Activated CD8-positive, alpha-beta T cell treated with anti-CD3 and anti-CD28 coated beads, Interleukin-2, amount 10 ng/mL, durations not matched to agents 7 days and 5 days (primary cell): Measurements from ENCODE around the gene NELL1. TPM values are rescaled to one million over a fixed set of nuclear protein-coding genes. Genes with fewer than 3 reads are reported as not detected.

Experiments
- ATAC-seq: fragments of 150-1000 bp; cut with Tn5 transposase; one replicate; pipeline ENCODE4 v1.10.0; 2021; ENCODE audit warnings: moderate library complexity
- CTCF ChIA-PET: fragments of 350-600 bp; sonication (Branson Sonifier 250); formaldehyde crosslinking; loops from one replicate; lab custom pipeline; 2021; ENCODE audit warnings: antibody characterized with exemption; lab: Charles Lee
- POLR2A ChIA-PET: fragments of 350-600 bp; sonication (Branson Sonifier 250); formaldehyde crosslinking; loops from one replicate; lab custom pipeline; 2021; ENCODE audit warnings: antibody characterized with exemption; lab: Charles Lee
- DNase-seq: peaks from one replicate; pipeline ENCODE4 v3.0.0-alpha.2; 2020
- H3K27ac Mint-ChIP-seq: one replicate; pipeline ENCODE4 v1.8.0; 2021; ENCODE audit warnings: mild to moderate bottlenecking, mixed read lengths
- H3K27me3 Mint-ChIP-seq: one replicate; pipeline ENCODE4 v1.8.0; 2021; ENCODE audit warnings: low read depth, mixed read lengths
- H3K36me3 Mint-ChIP-seq: one replicate; pipeline ENCODE4 v1.8.0; 2021; ENCODE audit warnings: low read depth, mixed read lengths
- H3K4me1 Mint-ChIP-seq: one replicate; pipeline ENCODE4 v1.8.0; 2021; ENCODE audit warnings: low read depth, mixed read lengths
- H3K4me3 Mint-ChIP-seq: one replicate; pipeline ENCODE4 v1.8.0; 2021; ENCODE audit warnings: mild to moderate bottlenecking, mixed read lengths
- H3K9me3 Mint-ChIP-seq: one replicate; pipeline ENCODE4 v1.8.0; 2022; ENCODE audit warnings: mixed read lengths; ENCODE audit not compliant: insufficient read depth
- total RNA-seq, 2 experiments: library from RNA; stranded (reverse); gene quantifications; one replicate each; pipeline ENCODE4 v1.2.3, GENCODE V29; 2021

Gene NELL1
- total RNA-seq, 2 experiments from 2014 or later: not detected

DNA sequence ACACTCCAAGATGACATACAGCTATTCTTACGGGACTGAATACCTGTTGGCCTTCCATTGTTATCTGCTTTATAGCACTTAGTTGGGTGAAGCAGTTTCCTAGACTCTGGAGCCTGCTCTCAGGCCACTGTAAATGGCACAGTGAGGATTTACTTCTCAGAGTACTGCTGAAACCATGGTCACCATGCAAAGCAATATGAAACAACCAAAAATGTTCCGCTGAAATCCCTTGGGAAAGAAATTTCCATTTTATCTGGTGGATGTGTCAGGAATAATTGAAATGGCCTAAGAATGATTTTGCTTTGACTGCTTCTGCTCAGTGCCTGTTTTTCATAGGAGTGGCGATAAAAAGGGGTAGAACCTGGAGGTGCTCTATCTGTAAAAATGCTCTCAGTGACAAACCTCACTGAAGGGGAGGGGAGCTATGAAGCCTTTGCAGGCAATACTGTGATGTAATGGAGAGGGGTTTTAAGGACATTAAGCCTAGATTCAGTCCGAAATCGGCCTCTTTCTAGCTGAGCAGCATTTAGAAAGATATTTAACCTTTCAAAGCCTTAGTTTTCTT lies 871.9 kb downstream of the NELL1 start:
- H3K27ac Mint-ChIP-seq: no peak overlapping the region
- ChIA-PET CTCF (no interaction called here), POLR2A (no interaction called here)
- no peak overlapping the region for H3K4me3 Mint-ChIP-seq
- no peaks in the 10 kb centered on the region for H3K4me1 Mint-ChIP-seq
- no peaks in the 10 kb centered on the region for H3K36me3 Mint-ChIP-seq
- ATAC-seq (no peak), DNase-seq (no peak)
- no peaks in the 10 kb centered on the region for H3K9me3 Mint-ChIP-seq
- no peaks in the 10 kb centered on the region for H3K27me3 Mint-ChIP-seq

DNA sequence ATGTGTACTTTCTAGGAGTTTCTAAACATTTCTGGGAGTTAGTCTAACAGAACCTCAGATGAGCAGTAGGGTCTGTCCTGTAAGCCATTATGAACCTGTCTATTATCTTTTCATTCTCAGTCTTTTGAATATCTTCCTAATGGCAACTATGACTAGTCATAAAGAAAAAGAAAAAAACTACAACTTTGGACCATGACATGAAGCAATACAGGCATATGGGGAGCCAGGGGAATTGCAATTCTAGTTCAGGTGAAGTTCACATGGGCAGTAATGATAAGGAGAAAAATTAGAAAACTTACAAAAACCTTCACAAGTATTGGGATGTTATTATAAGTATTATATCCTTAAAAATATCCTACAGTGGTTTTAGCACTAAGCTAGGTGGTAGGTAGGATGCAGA lies 874.5 kb downstream of the NELL1 start:
- H3K9me3 Mint-ChIP-seq: no peaks in the 10 kb centered on the region
- POLR2A ChIA-PET: no interaction called here
- DNase-seq (no peak), ATAC-seq (no peak)
- CTCF ChIA-PET: no interaction called here
- no peak overlapping the region for H3K4me3 Mint-ChIP-seq
- H3K4me1 Mint-ChIP-seq: no peaks in the 10 kb centered on the region
- H3K27me3 Mint-ChIP-seq: no peaks in the 10 kb centered on the region
- no peak overlapping the region for H3K27ac Mint-ChIP-seq
- no peaks in the 10 kb centered on the region for H3K36me3 Mint-ChIP-seq

DNA sequence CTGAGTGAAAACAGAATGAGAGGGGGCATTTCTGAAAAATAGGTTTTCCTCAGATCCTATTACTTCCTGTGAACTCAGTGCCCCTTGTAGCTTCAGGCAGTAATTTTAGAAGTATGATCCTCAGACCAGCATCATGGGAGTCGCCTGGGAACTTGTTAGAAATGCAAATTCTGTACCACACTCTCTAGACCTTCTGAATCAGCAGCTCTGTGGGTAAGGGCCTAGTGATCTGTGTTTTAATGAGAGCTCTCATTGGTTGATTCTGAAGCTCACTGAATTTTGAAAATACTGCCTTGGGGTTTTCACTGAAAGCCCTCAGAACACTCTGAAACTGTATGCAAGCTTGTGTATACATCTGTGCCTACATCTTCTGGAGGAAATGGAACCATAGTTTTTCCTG lies 876.3 kb downstream of the NELL1 start:
- H3K27me3 Mint-ChIP-seq: no peaks in the 10 kb centered on the region
- POLR2A ChIA-PET: no interaction called here
- no peaks in the 10 kb centered on the region for H3K9me3 Mint-ChIP-seq
- ATAC-seq (no peak), DNase-seq (no peak)
- H3K4me3 Mint-ChIP-seq: no peak overlapping the region
- H3K4me1 Mint-ChIP-seq: no peaks in the 10 kb centered on the region
- no peak overlapping the region for H3K27ac Mint-ChIP-seq
- no peaks in the 10 kb centered on the region for H3K36me3 Mint-ChIP-seq
- CTCF ChIA-PET: no interaction called here

DNA sequence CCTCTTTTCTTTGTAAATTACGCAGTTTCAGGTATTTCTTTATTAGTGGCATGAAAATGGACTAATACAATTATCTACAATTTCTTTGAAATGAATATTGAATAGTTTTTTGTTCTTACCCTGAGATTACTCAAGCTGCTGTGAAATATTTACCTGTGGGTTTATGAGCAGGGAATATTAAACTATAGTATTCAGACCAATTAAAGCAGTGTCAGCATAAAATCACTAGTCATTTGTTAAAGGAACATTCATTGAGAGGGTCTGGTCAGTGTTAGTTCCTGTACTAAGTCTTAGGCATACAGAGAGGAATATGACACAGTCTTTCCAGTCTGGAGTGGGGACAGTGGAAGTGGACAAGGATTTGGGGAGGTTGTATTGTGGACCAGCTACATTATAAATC lies 877.3 kb downstream of the NELL1 start:
- ATAC-seq (no peak), DNase-seq (no peak)
- Mint-ChIP-seq H3K4me3 (no peak overlapping the region), H3K36me3 (no peaks in the 10 kb centered on the region), H3K27ac (no peak overlapping the region), H3K9me3 (no peaks in the 10 kb centered on the region), H3K4me1 (no peaks in the 10 kb centered on the region), H3K27me3 (no peaks in the 10 kb centered on the region)
- CTCF ChIA-PET: no interaction called here
- POLR2A ChIA-PET: no interaction called here

DNA sequence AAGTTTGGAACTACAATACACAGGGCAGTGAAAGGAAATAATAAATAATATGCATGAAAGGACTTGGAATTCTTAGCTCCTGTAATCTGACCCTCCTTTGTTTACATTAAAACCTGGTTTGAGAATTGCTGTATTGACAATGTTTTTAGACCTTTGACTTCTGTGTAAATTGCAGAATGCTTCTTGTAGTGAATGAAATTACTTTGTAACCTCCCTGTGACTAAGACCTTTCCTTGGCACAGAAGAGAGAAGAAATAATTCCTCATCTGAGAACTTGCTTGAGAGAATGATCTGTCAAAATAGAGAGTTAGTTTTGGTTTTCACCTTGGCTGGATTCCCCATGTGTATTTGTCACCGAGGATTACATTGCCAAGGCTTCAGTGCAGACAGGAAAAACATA lies 883.5 kb downstream of the NELL1 start:
- POLR2A ChIA-PET: no interaction called here
- Mint-ChIP-seq H3K9me3 (peaks cover 3% of the 10 kb centered on the region), H3K4me3 (no peak overlapping the region), H3K4me1 (no peaks in the 10 kb centered on the region), H3K27ac (no peak overlapping the region), H3K36me3 (no peaks in the 10 kb centered on the region), H3K27me3 (no peaks in the 10 kb centered on the region)
- DNase-seq: no peak
- no peak for ATAC-seq
- CTCF ChIA-PET: no interaction called here

DNA sequence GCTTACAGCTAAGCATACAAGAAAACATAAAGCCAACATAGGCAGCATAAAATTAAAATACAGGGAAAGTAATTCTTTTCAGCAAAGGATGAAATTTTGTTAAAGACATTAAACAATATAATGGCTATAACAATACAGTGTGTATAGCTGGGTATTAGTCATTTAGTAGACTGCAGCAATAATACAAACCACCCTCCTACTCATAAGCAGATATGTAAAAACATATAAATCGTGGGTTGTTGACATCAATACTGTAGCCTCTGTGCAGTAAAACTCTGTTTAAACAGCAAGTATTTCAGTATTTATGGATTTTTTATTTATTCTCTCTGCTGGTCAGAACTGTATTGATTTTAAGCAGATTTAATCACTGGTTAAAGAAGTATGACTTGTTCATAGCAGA lies 884.4 kb downstream of the NELL1 start:
- Mint-ChIP-seq H3K4me3 (no peak overlapping the region), H3K36me3 (no peaks in the 10 kb centered on the region), H3K4me1 (no peaks in the 10 kb centered on the region), H3K27ac (no peak overlapping the region), H3K9me3 (peaks cover 3% of the 10 kb centered on the region), H3K27me3 (no peaks in the 10 kb centered on the region)
- CTCF ChIA-PET: no interaction called here
- no peak for DNase-seq
- POLR2A ChIA-PET: no interaction called here
- no peak for ATAC-seq

DNA sequence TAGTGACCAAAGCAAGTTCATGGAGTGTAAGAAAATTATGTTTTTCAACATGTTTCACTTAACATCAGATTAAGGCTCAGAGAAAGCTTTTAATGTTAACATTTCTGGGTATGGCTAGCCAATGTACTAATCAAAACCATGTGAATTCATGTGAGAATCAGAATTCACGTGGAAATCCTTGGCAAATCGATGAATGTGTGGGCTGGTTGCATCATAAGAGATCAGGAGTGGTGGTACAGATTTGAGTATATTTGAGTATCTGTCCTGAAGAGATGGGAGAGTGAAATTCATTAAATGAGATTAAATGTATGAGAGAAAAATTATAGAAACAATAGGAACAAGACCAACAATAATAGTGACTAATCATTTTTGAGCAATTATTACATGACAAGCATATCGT lies 884.9 kb downstream of the NELL1 start:
- Mint-ChIP-seq H3K4me1 (no peaks in the 10 kb centered on the region), H3K27ac (no peak overlapping the region), H3K9me3 (peaks cover 3% of the 10 kb centered on the region), H3K27me3 (no peaks in the 10 kb centered on the region), H3K36me3 (no peaks in the 10 kb centered on the region), H3K4me3 (no peak overlapping the region)
- ATAC-seq: no peak
- DNase-seq: no peak
- CTCF ChIA-PET: no interaction called here
- POLR2A ChIA-PET: no interaction called here

DNA sequence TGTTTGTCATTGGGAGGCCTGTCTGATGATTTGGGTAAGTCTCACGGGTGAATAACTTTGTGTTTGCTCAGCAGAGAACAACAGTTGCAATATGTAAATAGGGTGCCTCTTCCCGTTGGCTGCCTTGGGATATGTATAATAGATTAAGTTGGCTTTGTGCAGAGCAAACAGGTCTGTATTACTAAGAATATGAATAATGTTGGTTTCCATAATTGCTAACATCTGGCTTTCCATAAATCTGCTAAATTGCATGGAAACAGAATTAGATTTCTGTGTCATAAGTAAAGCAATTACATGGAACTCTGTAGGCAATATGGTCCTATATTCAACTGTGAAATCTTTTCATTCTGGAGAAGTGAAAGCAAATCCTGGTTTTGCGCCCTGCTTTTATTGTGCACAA lies 887.5 kb downstream of the NELL1 start:
- CTCF ChIA-PET: no interaction called here

DNA sequence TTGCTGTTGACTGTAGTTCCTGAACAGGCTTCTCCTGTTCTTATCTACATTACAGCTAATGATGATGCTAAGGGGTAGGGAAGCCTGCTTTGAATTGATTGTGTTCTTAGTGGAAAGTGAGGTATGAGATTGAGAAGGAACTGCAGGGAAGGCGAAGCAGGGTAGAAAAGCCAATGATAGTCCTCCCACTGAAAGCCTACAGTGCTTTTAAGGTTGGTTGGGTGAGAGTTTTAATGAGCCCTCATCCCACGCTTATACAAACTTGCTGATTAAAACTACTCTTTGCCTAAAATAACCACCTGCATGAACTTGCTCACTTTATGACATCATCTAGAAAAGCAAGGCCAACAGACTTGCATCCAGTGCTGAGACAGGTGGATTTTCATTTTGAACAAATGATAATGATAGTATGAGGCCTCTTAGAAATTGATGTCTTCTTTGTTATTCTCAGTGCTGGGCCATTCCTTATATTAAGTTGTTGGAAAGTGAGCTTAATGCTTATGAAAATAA lies 891.1 kb downstream of the NELL1 start:
- Mint-ChIP-seq H3K27me3 (no peaks in the 10 kb centered on the region), H3K27ac (no peak overlapping the region), H3K4me1 (no peaks in the 10 kb centered on the region), H3K4me3 (no peak overlapping the region), H3K36me3 (no peaks in the 10 kb centered on the region), H3K9me3 (peaks cover 3% of the 10 kb centered on the region)
- DNase-seq (no peak), ATAC-seq (no peak)
- POLR2A ChIA-PET: no interaction called here
- CTCF ChIA-PET: no interaction called here

More for the DNA sequence above, 887.5 kb downstream of the NELL1 start:
- H3K4me1 Mint-ChIP-seq: no peaks in the 10 kb centered on the region
- DNase-seq (no peak), ATAC-seq (no peak)
- no peaks in the 10 kb centered on the region for H3K27me3 Mint-ChIP-seq
- H3K36me3 Mint-ChIP-seq: no peaks in the 10 kb centered on the region
- no peak overlapping the region for H3K4me3 Mint-ChIP-seq
- H3K9me3 Mint-ChIP-seq: peaks cover 3% of the 10 kb centered on the region
- no peak overlapping the region for H3K27ac Mint-ChIP-seq
- POLR2A ChIA-PET: no interaction called here

DNA sequence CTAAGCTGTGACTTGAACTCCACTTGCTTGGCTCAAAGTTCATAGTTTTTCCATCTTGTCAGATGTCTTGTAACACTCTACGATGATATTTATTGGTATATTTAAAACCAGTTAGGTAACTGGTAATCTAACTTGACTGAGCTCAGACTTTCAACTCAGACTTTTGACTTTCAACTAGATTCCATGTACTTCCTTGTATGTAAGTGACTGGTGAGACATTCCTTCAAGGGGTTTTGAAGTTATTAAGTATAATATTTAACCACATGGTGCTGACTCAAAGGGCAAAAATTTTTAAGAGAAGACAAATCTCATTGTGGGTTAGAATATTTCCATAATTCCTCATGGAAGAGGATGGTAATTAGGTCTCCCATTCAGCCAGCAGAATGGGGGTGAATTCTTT lies 892.2 kb downstream of the NELL1 start:
- H3K27ac Mint-ChIP-seq: no peak overlapping the region
- H3K4me1 Mint-ChIP-seq: no peaks in the 10 kb centered on the region
- no peaks in the 10 kb centered on the region for H3K27me3 Mint-ChIP-seq
- no peak overlapping the region for H3K4me3 Mint-ChIP-seq
- no peaks in the 10 kb centered on the region for H3K36me3 Mint-ChIP-seq
- POLR2A ChIA-PET: no interaction called here
- no peak for DNase-seq
- no peak for ATAC-seq
- H3K9me3 Mint-ChIP-seq: peaks cover 3% of the 10 kb centered on the region
- CTCF ChIA-PET: no interaction called here

DNA sequence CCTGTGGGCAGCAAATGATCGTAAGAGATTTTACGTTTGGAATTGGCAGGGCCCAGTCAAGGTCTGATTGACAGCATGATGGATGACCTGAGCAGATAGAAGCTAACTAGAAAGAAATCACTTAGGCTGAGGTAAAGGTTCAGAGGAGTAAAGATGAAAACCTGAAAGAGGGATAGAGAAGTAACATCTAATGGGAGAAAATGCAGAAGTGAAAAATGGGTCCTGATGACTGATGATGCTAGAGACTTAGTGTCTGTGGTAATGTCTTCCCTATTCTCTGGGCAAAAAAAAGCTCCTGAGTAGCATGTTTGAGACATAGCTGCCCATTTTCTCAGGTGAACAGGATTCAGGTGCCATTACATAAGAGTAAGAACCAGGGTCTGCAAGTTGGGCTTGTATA lies 894.7 kb downstream of the NELL1 start:
- no peak for DNase-seq
- H3K4me1 Mint-ChIP-seq: no peaks in the 10 kb centered on the region
- H3K27me3 Mint-ChIP-seq: no peaks in the 10 kb centered on the region
- no peak overlapping the region for H3K4me3 Mint-ChIP-seq
- H3K36me3 Mint-ChIP-seq: no peaks in the 10 kb centered on the region
- H3K27ac Mint-ChIP-seq: no peak overlapping the region
- ATAC-seq: no peak
- CTCF ChIA-PET: no interaction called here
- H3K9me3 Mint-ChIP-seq: no peaks in the 10 kb centered on the region
- POLR2A ChIA-PET: no interaction called here

DNA sequence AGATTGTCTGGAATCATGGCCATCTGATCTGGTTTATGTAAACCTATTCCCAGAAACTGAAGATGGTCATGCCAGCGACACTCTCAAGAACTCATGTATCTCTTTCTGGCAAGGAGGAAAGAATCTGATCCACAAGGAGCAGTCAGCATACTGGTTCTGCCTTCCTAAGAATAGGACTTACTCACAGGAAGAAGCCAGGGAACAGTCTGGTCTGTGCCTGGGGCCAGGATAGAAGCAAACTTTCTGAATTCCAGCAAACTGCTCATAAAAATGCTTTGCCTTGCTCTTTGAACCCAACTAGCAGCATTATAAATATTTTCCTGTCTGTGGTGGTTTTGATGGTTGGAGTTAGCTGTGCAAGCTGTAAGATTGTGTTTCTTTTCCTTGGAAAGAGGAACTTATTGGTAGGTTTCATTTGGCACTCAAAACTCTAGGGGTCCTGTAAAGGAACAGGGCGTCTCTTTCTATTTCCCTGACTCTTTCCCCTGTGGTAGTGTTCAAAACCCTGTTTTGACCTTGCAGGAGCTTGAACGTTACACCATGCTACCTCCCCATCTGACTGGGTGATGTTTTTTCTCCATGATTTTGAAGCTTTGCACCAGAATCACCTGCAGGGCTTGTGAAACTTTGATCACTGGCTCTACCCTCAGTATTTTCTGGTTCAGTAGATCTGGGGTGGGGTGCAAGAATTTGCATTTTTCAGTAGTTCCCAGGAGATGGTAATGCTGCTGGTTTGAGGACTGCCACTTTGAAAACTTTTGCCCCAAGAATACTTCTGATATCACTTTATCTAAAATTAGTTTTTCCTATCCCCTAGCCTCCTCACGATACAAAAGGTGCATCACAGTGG lies 895.7 kb downstream of the NELL1 start:
- CTCF ChIA-PET: no interaction called here
- no peaks in the 10 kb centered on the region for H3K4me1 Mint-ChIP-seq
- no peak overlapping the region for H3K27ac Mint-ChIP-seq
- POLR2A ChIA-PET: no interaction called here
- H3K36me3 Mint-ChIP-seq: no peaks in the 10 kb centered on the region
- no peaks in the 10 kb centered on the region for H3K27me3 Mint-ChIP-seq
- DNase-seq (no peak), ATAC-seq (no peak)
- no peak overlapping the region for H3K4me3 Mint-ChIP-seq
- no peaks in the 10 kb centered on the region for H3K9me3 Mint-ChIP-seq
